Breast epithelium (tissue), 3 donors: ENCODE data around the gene DYRK1A.

ENCODE experiments used
- CTCF ChIP-seq, 3 donors: fragments of 450-650 bp; IDR thresholded peaks; one replicate each; pipeline ENCODE4 v1.5.1; 2016 to 2017; ENCODE audit warnings: antibody characterized with exemption in 3 of 3, mild to moderate bottlenecking in 3 of 3, moderate library complexity in 3 of 3
- POLR2A ChIP-seq: fragments of 450-650 bp; IDR thresholded peaks from one replicate; pipeline ENCODE4 v1.6.1; 2016; ENCODE audit warnings: antibody characterized with exemption, mild to moderate bottlenecking, moderate library complexity
- POLR2AphosphoS5 ChIP-seq, 3 donors: sonication (generic); formaldehyde crosslinking; IDR thresholded peaks; one replicate each; pipeline ENCODE4 v1.6.1; 2017; ENCODE audit warnings: antibody characterized with exemption in 3 of 3

DNA sequence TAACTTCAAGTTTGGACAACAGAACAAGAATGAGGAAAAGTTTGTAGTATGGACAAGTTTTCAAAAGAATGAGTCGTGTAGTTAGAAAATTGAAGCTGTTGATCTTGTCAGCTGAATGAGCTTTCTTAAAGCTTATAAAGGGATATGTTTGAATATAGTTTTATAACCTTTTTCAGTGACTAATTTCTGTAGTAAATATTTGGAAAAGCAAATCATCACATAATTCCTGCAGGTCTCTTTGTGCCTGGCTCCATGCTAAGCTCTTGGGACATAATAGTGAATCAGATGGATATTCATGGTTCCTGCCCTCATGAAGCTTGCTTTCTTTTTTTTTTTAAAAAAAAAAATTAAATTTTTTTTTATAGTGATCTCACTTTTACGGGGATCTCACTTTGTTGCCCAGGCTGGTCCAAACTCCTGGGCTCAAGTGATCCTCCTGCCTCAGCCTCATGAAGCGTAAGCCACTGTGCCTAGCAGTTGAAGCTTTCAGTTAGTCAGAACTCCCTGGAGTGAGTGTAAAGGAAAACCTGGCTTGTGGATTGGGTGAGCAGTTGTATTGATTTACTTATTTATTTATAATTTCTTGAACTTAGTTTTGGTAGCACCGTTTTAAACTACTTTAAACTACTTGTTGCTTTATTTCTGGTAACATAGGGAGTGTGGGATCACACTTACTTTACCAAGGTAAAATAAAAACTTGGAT, 15.5 kb downstream of the DYRK1A start:
- TF ChIP-seq CTCF (IDR thresholded peaks at IDR 0.05) (no peak), POLR2A (no peak), POLR2AphosphoS5 (IDR thresholded peaks at IDR 0.05) (no peak)
